Loucy (cell line): Measurements from ENCODE around the gene ATAD2B.

Experiments used
- H2AFZ ChIP-seq: fragments of 200-600 bp; sonication (generic); 2 replicates; pipeline ENCODE4 v1.6.0; 2016; ENCODE audit warnings: antibody characterized with exemption, mild to moderate bottlenecking, low read length, moderate library complexity
- H3F3A ChIP-seq: fragments of 200-600 bp; 2 replicates; pipeline ENCODE4 v1.6.0; 2016; ENCODE audit warnings: antibody characterized with exemption, low read depth, mild to moderate bottlenecking
- H3K27me3 ChIP-seq: fragments of 200-600 bp; sonication (generic); 2 replicates; pipeline ENCODE4 v1.6.1; 2014; ENCODE audit warnings: low read length, mild to moderate bottlenecking; ENCODE audit not compliant: insufficient read depth, poor library complexity, severe bottlenecking
- H3K36me3 ChIP-seq: fragments of 200-600 bp; sonication (generic); 2 replicates; pipeline ENCODE4 v1.6.1; 2016; ENCODE audit warnings: low read length; ENCODE audit not compliant: insufficient read depth
- H3K4me1 ChIP-seq: fragments of 200-600 bp; sonication (generic); 2 replicates; pipeline ENCODE4 v1.5.1; 2014; ENCODE audit warnings: low read length, mild to moderate bottlenecking; ENCODE audit not compliant: insufficient read depth, poor library complexity, severe bottlenecking
- H3K4me2 ChIP-seq: fragments of 200-600 bp; sonication (generic); 2 replicates; pipeline ENCODE4 v1.6.0; 2014; ENCODE audit warnings: antibody characterized with exemption, low read length, low read depth, mild to moderate bottlenecking; ENCODE audit not compliant: poor library complexity, severe bottlenecking
- H3K4me3 ChIP-seq: fragments of 200-600 bp; sonication (generic); 2 replicates; pipeline ENCODE4 v1.5.1; 2014; ENCODE audit warnings: low read length, mild to moderate bottlenecking, mixed read lengths; ENCODE audit not compliant: poor library complexity, severe bottlenecking
- H3K79me2 ChIP-seq: fragments of 200-600 bp; sonication (generic); 2 replicates; pipeline ENCODE4 v1.6.1; 2014; ENCODE audit warnings: low read length; ENCODE audit not compliant: insufficient read depth
- H3K9ac ChIP-seq: fragments of 200-600 bp; sonication (generic); 2 replicates; pipeline ENCODE4 v1.6.0; 2014; ENCODE audit warnings: mild to moderate bottlenecking, low read depth, low read length, moderate library complexity; ENCODE audit not compliant: poor library complexity, severe bottlenecking
- H3K9me2 ChIP-seq: fragments of 200-600 bp; sonication (generic); replicated peaks from 2 replicates; pipeline ENCODE4 v1.6.1; 2016; ENCODE audit warnings: low read depth, low read length, mixed read lengths
- H3K9me3 ChIP-seq: fragments of 200-600 bp; sonication (generic); 2 replicates; pipeline ENCODE4 v1.6.1; 2014; ENCODE audit warnings: mild to moderate bottlenecking, antibody characterized with exemption, low read length, low read depth; ENCODE audit not compliant: insufficient read depth
- H4K20me1 ChIP-seq: fragments of 200-600 bp; sonication (generic); 2 replicates; pipeline ENCODE4 v1.6.0; 2014; ENCODE audit warnings: antibody characterized with exemption, low read length, mild to moderate bottlenecking; ENCODE audit not compliant: insufficient read depth, poor library complexity, severe bottlenecking
- EZH2phosphoT487 ChIP-seq: fragments of 200-600 bp; IDR thresholded peaks from 2 replicates; pipeline ENCODE4 v1.6.1; 2018; ENCODE audit warnings: antibody characterized with exemption, mild to moderate bottlenecking, moderate library complexity, borderline replicate concordance
- TF ChIP-seq, protein P1 (sequence below): fragments of 200-600 bp; sonication (generic); conservative IDR thresholded peaks from 2 replicates; pipeline ENCODE4 v1.5.1; 2014; ENCODE audit warnings: mild to moderate bottlenecking, antibody characterized with exemption, low read length

The ATAD2B gene

DNA sequence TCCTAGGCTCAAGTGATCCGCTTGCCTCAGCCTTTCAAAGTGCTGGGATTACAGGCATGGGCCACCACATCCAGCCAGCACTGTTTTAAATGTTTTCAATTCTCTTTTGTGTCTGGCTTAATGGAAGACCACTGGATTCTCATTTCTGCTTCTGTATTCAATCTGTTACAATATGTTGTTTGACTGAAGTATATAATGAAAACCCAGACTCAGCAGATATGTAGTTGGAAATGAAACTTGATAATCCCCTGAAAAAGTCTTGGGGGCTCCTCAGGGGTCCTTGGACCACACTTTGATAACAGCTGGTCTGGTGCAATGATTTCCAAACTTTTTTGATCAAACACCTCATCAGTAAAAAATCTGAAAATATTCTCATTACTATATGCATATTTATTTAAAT, 132.7 kb downstream of the ATAD2B start:
- no peaks in the 10 kb centered on the region for H3K4me1 ChIP-seq
- no peak overlapping the region for H3K4me3 ChIP-seq
- H3K9me3 ChIP-seq = no peaks in the 10 kb centered on the region
- H3F3A ChIP-seq = no peaks in the 10 kb centered on the region
- no peaks in the 10 kb centered on the region for H3K79me2 ChIP-seq
- H3K27me3 ChIP-seq = no peaks in the 10 kb centered on the region
- H3K9me2 ChIP-seq = no peaks in the 10 kb centered on the region
- no peak overlapping the region for H3K9ac ChIP-seq
- no peaks in the 10 kb centered on the region for H4K20me1 ChIP-seq
- no peak overlapping the region for H3K4me2 ChIP-seq
- H2AFZ ChIP-seq = no peak overlapping the region
- TF ChIP-seq EZH2phosphoT487 = no peak
- TF ChIP-seq, protein P1, sequence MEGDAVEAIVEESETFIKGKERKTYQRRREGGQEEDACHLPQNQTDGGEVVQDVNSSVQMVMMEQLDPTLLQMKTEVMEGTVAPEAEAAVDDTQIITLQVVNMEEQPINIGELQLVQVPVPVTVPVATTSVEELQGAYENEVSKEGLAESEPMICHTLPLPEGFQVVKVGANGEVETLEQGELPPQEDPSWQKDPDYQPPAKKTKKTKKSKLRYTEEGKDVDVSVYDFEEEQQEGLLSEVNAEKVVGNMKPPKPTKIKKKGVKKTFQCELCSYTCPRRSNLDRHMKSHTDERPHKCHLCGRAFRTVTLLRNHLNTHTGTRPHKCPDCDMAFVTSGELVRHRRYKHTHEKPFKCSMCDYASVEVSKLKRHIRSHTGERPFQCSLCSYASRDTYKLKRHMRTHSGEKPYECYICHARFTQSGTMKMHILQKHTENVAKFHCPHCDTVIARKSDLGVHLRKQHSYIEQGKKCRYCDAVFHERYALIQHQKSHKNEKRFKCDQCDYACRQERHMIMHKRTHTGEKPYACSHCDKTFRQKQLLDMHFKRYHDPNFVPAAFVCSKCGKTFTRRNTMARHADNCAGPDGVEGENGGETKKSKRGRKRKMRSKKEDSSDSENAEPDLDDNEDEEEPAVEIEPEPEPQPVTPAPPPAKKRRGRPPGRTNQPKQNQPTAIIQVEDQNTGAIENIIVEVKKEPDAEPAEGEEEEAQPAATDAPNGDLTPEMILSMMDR = no peak
- H3K36me3 ChIP-seq = peaks cover 13% of the 10 kb centered on the region; the same call in 1 of the 2 replicates

DNA sequence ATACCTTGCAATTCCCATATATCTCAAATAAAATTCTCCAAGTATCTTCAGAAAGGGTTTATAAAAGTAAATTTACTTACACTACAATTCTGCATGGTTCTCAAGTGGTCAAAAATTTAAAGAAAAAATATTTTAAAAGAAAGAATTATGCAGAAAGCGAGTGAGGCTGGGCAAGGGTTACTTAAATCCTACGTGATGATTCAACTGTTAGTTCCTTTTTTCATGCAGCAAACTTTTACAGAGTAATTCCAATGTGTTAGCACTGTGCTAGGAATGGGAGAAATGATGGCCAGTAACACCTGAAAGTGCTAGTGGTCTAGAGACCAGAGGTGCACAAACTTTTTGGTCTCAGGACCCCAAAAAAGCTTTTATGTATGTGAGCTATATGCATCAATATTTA, 133.4 kb downstream of the ATAD2B start:
- H3K9me2 ChIP-seq = no peaks in the 10 kb centered on the region
- H3K27me3 ChIP-seq = no peaks in the 10 kb centered on the region
- H3K9me3 ChIP-seq = no peaks in the 10 kb centered on the region
- no peak overlapping the region for H3K4me2 ChIP-seq
- peaks cover 2% of the 10 kb centered on the region for H3K4me1 ChIP-seq
- no peak overlapping the region for H3K9ac ChIP-seq
- H4K20me1 ChIP-seq = peaks cover 2% of the 10 kb centered on the region
- no peak overlapping the region for H3K4me3 ChIP-seq
- H2AFZ ChIP-seq = no peak overlapping the region
- H3K79me2 ChIP-seq = no peaks in the 10 kb centered on the region
- TF ChIP-seq, protein P1 = no peak
- no peak for TF ChIP-seq EZH2phosphoT487
- peaks cover 13% of the 10 kb centered on the region; the same call in 1 of the 2 replicates for H3K36me3 ChIP-seq
- no peaks in the 10 kb centered on the region for H3F3A ChIP-seq

DNA sequence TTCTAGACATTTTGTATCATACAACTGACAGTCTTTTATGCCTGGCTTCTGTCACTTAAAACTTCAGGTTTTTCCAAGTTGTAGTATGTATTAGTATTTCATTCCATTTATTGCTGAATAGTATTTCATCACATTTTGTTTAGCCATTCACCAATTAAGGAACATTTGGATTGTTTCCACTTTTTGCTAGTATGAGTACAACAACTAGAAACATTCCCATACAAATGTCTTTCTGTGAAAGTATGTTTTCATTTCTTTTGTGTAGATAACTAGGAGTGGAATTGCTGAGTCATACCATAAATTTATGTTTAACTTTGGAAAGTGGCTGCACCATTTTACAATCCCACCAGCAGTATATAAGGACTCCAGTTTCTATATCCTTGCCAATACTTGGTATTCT, 135.9 kb downstream of the ATAD2B start:
- Histone ChIP-seq H3K9ac (no peak overlapping the region), H3K9me3 (no peaks in the 10 kb centered on the region), H3F3A (no peaks in the 10 kb centered on the region), H2AFZ (no peak overlapping the region), H4K20me1 (peaks cover 4% of the 10 kb centered on the region), H3K9me2 (no peaks in the 10 kb centered on the region), H3K4me1 (peaks cover 12% of the 10 kb centered on the region), H3K79me2 (no peaks in the 10 kb centered on the region), H3K36me3 (peaks cover 9% of the 10 kb centered on the region; the same call in 1 of the 2 replicates), H3K4me2 (no peak overlapping the region), H3K4me3 (no peak overlapping the region), H3K27me3 (no peaks in the 10 kb centered on the region)
- no peak for TF ChIP-seq EZH2phosphoT487
- TF ChIP-seq, protein P1 = no peak
